Kidney (tissue), 22 donors: ENCODE results near the gene MAU2. TPM values are rescaled to one million over a fixed set of nuclear protein-coding genes. Genes with fewer than 3 reads are reported as not detected.

Source experiments
- DNase-seq, 5 donors: peaks; one replicate each; pipeline ENCODE4 v3.0.0-alpha.2; 2013 to 2020
- FAIRE-seq: peaks from 2 replicates; lab custom pipeline; 2012; peaks lifted over from hg19 to GRCh38; lab: Jason Lieb, UNC
- H3K27ac ChIP-seq, 2 donors: one replicate each; pipeline ENCODE4 v1.7.0; 2013; ENCODE audit warnings: low read depth in 2 of 2, low read length in 2 of 2, inconsistent platforms in 1 of 2
- H3K27me3 ChIP-seq: one replicate; pipeline ENCODE4 v1.7.1; 2013; ENCODE audit warnings: low read length, inconsistent platforms; ENCODE audit not compliant: control insufficient read depth, insufficient read depth
- H3K36me3 ChIP-seq, 3 donors: one replicate each; pipeline versions ENCODE4 v1.7.0 to v1.7.1; 2013; ENCODE audit warnings: low read length in 3 of 3, control low read depth in 1 of 3, inconsistent platforms in 1 of 3; ENCODE audit not compliant: insufficient read depth in 3 of 3, control insufficient read depth in 2 of 3
- H3K4me1 ChIP-seq, 3 donors: one replicate each; pipeline versions ENCODE4 v1.7.0 to v1.7.1; 2013; ENCODE audit warnings: low read length in 3 of 3, inconsistent platforms in 1 of 3, low read depth in 1 of 3; ENCODE audit not compliant: control insufficient read depth in 2 of 3, insufficient read depth in 2 of 3
- H3K4me3 ChIP-seq, 3 donors: one replicate each; pipeline versions ENCODE4 v1.7.0 to v1.8.1; 2013; ENCODE audit warnings: low read length in 3 of 3, control low read depth in 1 of 3, inconsistent platforms in 1 of 3
- H3K9ac ChIP-seq, 3 donors: one replicate each; pipeline versions ENCODE4 v1.7.0 to v1.7.1; 2013; ENCODE audit warnings: low read length in 3 of 3, control low read depth in 1 of 3, inconsistent platforms in 1 of 3
- H3K9me3 ChIP-seq, 3 donors: one replicate each; pipeline versions ENCODE4 v1.7.0 to v1.7.1; 2013; ENCODE audit warnings: low read length in 3 of 3, control low read depth in 1 of 3, inconsistent platforms in 1 of 3; ENCODE audit not compliant: control insufficient read depth in 2 of 3, insufficient read depth in 1 of 3
- intact Hi-C: fragments of 100-400 bp; cut with DNase I; formaldehyde crosslinking; loops from one replicate; pipeline ENCODE4 v1.11.1; 2022
- long read RNA-seq, 10 donors: library from polyadenylated mRNA in 1 of 10; unstranded in 1 of 10; transcript quantifications; one replicate each; pipeline ENCODE4 v2.0.0 and lab custom pipeline, GENCODE V29; 2021 to 2026
- polyA plus RNA-seq: library from polyadenylated mRNA; stranded (reverse); fragments of 350-450 nt; fragmentation: Illumina TruSeq; extraction: RNeasy Lipid Tissue Mini Kit (QIAGEN cat#74804); gene quantifications from one replicate; pipeline ENCODE4 v1.2.3, GENCODE V29; 2014; ENCODE audit warnings: low read depth, low replicate concordance; ENCODE audit not compliant: insufficient read depth
- total RNA-seq: library from RNA; stranded (reverse); fragmentation: NEBNext Ultra II Directional; extraction: Animal tissue kit (Norgen Biotek cat#: 25700); gene quantifications from one replicate; pipeline ENCODE4 v1.2.1, GENCODE V29; 2021
- TF ChIP-seq, protein P1 (sequence below): IDR thresholded peaks from 3 replicates; pipeline ENCODE4 v1.5.1; 2012; ENCODE audit warnings: mild to moderate bottlenecking, moderate library complexity, borderline replicate concordance; ENCODE audit not compliant: insufficient read depth; ENCODE audit errors: extremely low read depth
- donor health status: control.
- donor health status: control.
- donor health status: control.
- donor health status: control.
- donor health status: control.
- donor health status: DM: yes; HTN: yes; CAD: no.
- donor health status: Normal renal cell carcinoma (clear cell type).

The MAU2 gene
- total RNA-seq: 69.8 TPM
- polyA plus RNA-seq: 12.3 TPM
- long read RNA-seq, donor 1, partial matches to known transcripts: 0 of 2 reads
- long read RNA-seq, donor 1, other reads (novel, unspliced or antisense): 0 of 2 reads
- long read RNA-seq, donor 2, partial matches to known transcripts: 0 of 2 reads
- long read RNA-seq, donor 2, other reads (novel, unspliced or antisense): 0 of 2 reads
- long read RNA-seq, donor 3, partial matches to known transcripts: 20 of 29 reads
- long read RNA-seq, donor 3, other reads (novel, unspliced or antisense): 6 of 29 reads
- long read RNA-seq, donor 4, partial matches to known transcripts: 0 of 2 reads
- long read RNA-seq, donor 4, other reads (novel, unspliced or antisense): 0 of 2 reads
- long read RNA-seq, donor 5: 0 reads
- long read RNA-seq, donor 6: 0 reads
- long read RNA-seq, donor 7, partial matches to known transcripts: 4 of 18 reads
- long read RNA-seq, donor 7, other reads (novel, unspliced or antisense): 14 of 18 reads
- long read RNA-seq, donor 8, partial matches to known transcripts: 0 of 8 reads
- long read RNA-seq, donor 8, other reads (novel, unspliced or antisense): 6 of 8 reads
- long read RNA-seq, donor 9: 0 reads
- long read RNA-seq, donor 10, partial matches to known transcripts: 0 of 2 reads
- long read RNA-seq, donor 10, other reads (novel, unspliced or antisense): 0 of 2 reads

DNA sequence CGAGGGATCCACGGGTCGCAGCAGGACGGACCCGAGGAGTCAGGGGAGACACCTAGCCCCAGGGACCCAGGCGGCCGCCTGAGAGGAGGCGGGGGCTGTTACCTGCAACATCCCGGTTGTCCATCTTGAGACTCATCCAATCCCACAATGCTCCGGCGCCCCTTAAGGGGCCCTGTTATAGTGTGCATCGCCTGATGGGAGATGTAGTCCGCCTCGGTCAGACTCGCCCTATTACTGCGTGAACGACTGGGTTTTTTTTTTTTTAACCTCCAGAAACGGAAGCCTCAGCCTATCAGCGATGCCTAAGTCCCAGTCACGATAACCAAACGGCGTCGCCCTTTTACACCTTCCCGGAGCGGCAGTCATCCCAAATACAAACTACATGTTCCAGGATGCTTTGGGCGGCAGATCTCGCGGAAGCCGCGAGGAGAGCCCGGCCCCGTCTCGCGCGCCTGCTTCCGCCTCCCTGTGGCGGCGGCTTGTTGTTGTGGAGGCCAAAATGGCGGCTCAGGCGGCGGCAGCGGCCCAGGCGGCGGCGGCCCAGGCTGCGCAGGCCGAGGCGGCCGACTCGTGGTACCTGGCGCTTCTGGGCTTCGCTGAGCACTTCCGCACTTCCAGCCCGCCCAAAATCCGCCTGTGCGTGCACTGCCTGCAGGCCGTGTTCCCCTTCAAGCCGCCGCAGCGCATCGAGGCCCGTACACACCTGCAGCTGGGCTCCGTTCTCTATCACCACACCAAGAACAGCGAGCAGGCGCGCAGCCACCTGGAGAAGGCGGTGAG is at the start of gene MAU2, which contains the start of gene SUGP1:
Gene MAU2 (plus strand): TSS at position 469 of the 780 bp plus-strand sequence. CDS start 31 bp downstream, at position 500.
Gene SUGP1 (minus strand): TSS at position 149 of the 780 bp plus-strand sequence. CDS start 13 bp downstream, at position 136.
- Histone ChIP-seq H3K27ac (peak within 1 kb of the TSS; percentile 84 to 90), H3K27me3 (no peaks in the 10 kb centered on the region), H3K4me3 (peak within 1 kb of the TSS; percentile 95 to 98 (median 96)), H3K9ac (peak within 1 kb of the TSS; percentile 96 to 98 (median 98)), H3K9me3 (no peaks in the 10 kb centered on the region), H3K4me1 (peaks cover 0 to 18% (median 0%) of the 10 kb centered on the region in 3 donors), H3K36me3 (peaks cover 3 to 15% (median 10%) of the 10 kb centered on the region in 3 donors)
- FAIRE-seq (no peak), DNase-seq (peak; percentile 92 to 97 (median 96))
- TF ChIP-seq, protein P1, sequence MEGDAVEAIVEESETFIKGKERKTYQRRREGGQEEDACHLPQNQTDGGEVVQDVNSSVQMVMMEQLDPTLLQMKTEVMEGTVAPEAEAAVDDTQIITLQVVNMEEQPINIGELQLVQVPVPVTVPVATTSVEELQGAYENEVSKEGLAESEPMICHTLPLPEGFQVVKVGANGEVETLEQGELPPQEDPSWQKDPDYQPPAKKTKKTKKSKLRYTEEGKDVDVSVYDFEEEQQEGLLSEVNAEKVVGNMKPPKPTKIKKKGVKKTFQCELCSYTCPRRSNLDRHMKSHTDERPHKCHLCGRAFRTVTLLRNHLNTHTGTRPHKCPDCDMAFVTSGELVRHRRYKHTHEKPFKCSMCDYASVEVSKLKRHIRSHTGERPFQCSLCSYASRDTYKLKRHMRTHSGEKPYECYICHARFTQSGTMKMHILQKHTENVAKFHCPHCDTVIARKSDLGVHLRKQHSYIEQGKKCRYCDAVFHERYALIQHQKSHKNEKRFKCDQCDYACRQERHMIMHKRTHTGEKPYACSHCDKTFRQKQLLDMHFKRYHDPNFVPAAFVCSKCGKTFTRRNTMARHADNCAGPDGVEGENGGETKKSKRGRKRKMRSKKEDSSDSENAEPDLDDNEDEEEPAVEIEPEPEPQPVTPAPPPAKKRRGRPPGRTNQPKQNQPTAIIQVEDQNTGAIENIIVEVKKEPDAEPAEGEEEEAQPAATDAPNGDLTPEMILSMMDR: peak; percentile 50
- intact Hi-C loops: no loop called here

DNA sequence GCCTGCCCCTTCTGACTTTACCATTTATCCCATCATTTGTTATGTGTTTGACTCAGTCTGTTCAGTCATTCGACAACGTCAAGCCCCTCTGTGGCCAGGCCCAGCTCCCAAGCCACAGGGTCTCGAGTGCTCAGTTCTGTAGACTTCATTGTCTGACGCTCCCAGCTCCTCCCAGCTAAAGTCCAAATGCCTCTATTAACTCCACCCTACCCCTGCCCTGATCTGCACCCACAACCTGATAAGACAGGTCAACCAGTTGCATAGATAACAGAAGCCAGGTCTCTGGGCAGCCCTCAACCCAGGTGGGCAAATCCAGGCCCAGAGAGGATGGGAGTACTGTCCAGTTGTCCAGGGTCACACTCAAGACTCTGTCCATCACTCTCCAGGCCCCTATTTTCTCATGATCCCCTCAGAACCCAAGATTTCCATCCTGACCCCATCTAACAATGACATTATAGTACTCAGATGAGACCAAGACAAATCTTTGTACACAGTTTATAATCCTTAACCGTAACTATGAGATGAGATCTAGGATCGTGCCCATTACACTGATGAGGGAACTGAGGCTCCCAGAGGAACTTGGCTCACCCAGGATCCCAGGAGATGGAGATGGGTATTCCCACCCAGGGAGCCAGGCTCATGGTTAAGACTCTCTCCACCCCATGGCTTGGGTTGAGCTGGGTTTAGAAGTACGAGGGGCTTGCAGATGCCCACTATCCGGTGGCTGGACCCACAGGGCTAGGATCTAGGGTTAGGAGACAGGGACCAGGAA is 48.6 kb upstream of the MAU2 start:
- peak overlapping the region in 1 of 3 donors; percentile 46 for H3K4me3 ChIP-seq
- DNase-seq: no peak
- TF ChIP-seq, protein P1: no peak

DNA sequence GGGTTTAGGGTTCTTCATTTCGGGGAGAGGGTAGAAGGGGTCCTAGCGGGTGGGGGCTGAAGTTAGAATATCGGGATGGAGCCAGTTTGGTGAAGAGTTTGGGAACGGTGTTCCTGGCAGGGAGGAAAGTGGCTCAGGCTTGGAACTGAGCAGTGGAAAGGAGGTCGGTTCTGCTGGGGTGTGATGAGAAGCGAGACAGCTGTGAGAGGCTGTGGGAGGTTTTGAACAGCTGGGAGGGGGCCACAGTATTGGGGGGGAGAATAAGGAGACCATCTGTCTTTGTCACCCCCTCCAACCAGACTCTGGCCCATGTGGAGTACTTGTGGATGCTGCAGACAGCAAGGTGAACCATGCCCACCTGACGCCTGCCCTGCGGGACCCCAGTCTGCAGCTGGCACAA is 46.5 kb upstream of the MAU2 start:
- FAIRE-seq (no peak), DNase-seq (no peak)
- no peak overlapping the region for H3K9ac ChIP-seq
- no peaks in the 10 kb centered on the region for H3K9me3 ChIP-seq
- H3K27ac ChIP-seq: no peak overlapping the region
- peaks cover 0 to 17% (median 10%) of the 10 kb centered on the region in 3 donors for H3K36me3 ChIP-seq
- intact Hi-C loops: no loop called here
- peaks cover 0 to 10% (median 10%) of the 10 kb centered on the region in 3 donors for H3K4me1 ChIP-seq
- H3K27me3 ChIP-seq: no peaks in the 10 kb centered on the region
- no peak overlapping the region for H3K4me3 ChIP-seq
- TF ChIP-seq, protein P1: no peak

More for the DNA sequence above, 48.6 kb upstream of the MAU2 start:
- no peak overlapping the region for H3K27ac ChIP-seq
- intact Hi-C loops: no loop called here
- H3K9me3 ChIP-seq: no peaks in the 10 kb centered on the region
- FAIRE-seq: no peak
- peaks cover 0 to 10% (median 10%) of the 10 kb centered on the region in 3 donors for H3K4me1 ChIP-seq
- H3K27me3 ChIP-seq: no peaks in the 10 kb centered on the region
- peaks cover 0 to 4% (median 3%) of the 10 kb centered on the region in 3 donors for H3K36me3 ChIP-seq
- no peak overlapping the region for H3K9ac ChIP-seq
